NCI-H2081 treated with DMSO at 0.1 percent for 48 hours (cell line): ENCODE results near the gene INSYN2B.
"Not testable (repeated sequence)": the region's sequence is repeated elsewhere in the genome, so short reads cannot be mapped to it uniquely, and the experiment has no call there.

Experiments
- DNase-seq: peaks from one replicate; lab custom pipeline; 2025; lab: John Stamatoyannopoulos, UW

INSYN2B gene

DNA sequence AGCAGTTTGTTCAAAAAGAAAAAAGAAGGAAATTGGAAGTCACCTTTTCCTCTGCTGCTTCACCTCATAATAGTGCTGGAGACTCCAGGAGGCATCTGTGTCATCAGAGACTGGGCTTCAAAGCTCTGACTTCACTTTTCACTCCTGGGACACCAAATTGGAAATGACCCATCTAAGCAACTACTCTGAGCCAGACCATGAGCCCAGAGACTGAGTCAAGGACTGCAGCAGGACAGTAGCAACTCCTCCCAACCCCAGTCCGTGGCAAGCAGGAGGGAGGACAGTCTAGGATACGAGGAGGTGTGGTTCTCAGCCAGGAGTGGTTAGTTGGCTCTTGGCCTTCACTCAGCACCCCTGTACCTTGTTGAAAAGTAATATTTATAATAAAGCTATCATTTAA is 131.5 kb downstream of the INSYN2B start:
- DNase-seq, result no peak

DNA sequence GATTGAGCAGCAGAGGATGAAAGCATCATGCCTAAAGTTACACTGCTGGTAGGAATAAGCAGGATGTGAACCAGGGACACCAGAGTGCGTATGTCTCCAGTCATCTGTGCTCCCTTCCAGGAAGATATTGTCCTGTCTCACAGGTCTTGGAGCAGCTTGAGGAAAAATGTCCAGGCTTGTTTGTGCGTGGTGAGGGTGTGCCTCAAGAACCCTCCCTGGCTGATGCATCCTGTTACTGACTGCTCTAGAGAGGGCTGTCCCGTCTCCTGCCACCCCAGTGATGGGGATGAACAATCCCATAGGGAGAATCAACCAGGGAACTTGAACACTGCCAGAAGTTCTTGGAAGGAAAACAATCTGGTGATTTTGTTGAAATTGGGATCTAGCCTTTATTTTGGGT is 132.0 kb downstream of the INSYN2B start:
- no peak for DNase-seq

DNA sequence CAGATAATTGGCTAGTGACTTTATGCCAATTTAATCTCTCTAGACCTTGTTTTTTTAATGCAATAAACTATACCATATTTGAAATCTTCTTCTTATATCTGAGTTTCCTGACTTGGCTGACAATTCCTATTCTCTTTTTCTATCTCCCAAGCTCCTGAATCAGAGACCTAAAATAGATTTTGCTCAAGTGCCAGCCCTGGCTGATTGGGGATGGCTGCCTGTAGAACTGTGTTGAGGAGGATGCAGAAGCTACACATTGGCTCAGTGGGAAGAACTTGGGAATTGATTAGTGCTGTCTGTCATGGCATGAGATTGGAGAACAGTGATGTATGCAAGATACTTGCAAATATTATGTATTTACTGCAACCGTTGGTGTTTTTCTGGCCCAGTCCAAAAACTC is 132.8 kb downstream of the INSYN2B start:
- DNase-seq, result no peak

DNA sequence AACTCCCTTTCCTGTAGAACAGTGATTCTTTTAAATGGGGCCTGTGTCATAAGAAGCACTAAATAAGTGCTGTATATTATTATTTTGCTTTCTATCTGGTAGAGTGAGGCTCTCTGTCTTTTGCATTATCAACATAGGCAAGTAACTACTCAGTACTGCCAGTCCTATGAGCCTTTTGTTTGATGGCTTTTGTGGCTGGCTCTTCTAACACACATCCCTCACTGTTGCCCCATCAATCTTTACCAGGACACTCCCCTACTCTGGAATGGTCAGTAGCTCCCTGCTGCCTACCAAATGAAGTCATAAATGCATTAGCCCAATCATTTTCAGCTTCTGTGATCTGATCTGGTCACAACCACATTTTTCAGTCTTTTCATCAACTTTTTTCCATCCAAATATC is 137.6 kb downstream of the INSYN2B start:
- DNase-seq, result no peak

DNA sequence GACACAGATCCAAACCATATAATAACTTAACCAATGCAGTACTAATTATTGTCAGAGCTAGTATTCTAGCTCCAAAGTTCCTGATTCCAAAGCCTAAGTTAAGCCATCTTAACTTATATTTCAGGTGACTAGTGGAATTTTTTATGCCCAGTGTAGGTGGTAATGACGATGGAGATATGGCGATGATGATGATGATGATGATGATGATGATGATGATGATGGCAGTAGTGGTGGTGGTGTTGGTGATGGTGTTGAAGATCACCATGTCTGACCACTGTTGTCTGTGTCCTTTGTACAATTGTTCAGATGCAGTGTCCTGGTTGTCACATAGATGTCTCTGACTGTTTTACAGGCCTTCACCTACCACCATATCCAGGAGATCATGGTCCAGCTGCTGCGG is 139.9 kb downstream of the INSYN2B start:
- DNase-seq, result no peak

DNA sequence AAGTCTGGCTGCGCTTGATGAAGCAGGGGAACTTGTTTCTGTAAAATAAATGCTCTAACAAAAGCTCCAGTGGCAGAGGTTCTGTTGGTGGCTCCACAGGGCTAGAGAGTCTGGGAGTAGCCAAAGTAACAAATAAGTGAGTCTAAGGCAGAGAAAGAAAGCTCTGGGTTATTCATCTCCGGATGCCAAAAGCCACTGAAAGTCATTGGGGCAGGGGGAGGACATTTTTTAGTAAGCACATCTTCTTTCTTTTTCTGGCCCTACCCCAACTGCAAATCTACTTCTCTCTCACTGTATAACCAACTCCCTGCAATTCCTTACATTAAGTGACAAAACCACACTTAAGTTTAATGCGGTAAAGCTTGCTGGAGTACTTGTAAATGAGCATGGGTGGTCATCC is 141.6 kb downstream of the INSYN2B start:
- no peak for DNase-seq

DNA sequence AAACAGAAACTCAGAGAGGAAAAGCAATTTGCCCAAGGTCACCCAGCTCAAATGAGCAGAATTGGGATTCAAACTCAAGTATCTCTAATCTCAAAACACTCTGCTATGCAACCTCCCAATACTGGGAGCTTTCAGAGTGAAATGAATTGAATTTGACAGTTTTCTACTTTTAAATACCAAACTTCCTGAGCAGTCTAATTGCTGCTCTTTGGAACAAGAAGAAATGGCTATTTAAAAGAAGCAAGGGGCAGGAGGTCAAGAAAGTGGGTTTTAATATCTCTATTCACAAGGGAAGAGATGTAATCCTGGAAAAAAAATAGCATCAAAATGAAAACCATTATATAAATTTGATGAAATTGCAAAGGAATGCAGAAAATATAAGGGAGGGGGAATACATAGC is 142.6 kb downstream of the INSYN2B start:
- DNase-seq, result no peak

DNA sequence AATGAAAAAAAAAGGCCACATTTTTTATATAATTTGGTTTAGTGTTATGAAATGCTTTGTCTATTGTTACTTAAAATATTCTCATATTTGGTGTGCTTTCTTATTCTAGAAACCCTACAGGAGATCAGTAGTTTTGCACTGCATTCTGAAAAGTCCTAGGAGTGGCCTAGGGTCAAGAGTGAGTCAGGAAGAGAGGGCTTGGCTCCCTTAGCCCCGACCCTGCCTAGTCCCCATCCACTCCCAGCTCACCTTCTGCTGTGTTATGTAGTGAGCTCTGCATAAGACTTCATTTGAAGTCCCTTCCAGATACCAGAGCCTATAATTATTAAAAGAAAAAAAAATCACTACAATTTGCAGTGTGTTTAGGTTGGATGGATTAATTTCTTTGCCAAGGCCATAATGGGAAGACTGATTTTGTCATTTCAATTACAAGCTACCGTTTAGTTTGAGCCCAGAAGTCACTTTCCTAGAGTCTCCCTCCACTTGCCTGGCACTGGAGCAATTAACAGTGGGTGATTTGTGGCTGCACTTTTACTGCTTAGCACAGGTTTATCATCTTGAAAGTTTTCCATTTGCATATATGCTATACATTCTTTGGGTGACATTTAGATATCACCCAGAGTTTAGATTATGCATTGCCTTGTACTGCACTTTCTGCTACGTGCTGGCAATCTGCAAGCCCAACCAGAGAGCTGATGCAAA is 143.3 kb downstream of the INSYN2B start:
- no peak for DNase-seq

DNA sequence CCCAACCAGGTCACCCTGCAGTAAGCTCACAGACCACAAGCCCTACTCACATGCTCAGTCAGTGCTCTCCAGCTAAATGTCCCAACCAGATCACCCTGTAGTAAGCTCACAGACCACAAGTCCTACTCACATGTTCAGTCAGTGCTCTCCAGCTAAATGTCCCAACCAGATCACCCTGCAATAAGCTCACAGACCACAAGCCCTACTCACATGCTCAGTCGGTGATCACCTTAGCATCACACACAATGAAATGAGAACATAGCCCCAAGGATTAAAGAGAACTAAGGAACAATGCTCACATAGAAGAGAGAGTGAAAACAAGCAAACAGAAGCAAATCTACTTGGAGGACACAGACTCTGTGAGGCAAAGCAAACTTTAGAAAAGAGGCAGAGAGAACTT is 145.8 kb downstream of the INSYN2B start:
- not testable (repeated sequence) for DNase-seq

DNA sequence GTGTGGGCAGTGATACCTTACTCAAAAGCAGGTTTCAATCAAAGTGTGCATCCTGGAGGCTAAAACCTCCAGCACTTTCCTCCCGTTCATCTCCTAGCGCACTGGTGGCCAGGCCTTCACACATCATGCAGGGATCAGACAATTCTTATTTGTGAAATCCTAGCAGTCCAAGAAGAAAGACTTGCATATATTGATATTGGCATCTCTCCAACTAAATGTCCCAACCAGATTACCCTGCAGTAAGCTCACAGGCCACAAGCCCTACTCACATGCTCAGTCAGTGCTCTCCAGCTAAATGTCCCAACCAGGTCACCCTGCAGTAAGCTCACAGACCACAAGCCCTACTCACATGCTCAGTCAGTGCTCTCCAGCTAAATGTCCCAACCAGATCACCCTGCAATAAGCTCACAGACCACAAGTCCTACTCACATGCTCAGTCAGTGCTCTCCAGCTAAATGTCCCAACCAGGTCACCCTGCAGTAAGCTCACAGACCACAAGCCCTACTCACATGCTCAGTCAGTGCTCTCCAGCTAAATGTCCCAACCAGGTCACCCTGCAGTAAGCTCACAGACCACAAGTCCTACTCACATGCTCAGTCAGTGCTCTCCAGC is 146.5 kb downstream of the INSYN2B start:
- DNase-seq, result not testable (repeated sequence)

DNA sequence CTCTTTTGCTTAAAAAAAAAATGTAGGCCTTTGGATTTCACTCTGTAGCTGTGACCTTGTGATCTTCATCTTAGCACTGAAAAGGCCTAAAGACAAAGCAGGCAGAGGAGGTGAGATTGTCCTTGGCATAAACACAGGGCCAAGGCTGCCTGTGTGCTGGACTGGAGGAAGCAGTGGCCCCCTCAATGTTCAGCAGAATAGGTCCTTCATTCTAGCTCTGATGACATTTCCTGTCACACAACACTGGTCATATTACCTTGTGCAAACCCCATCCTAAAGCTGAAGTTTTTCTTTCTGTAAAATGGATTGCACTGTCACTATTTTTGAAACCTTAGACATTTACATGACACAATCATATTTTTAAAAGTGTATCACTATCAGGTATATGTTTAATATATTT is 147.4 kb downstream of the INSYN2B start:
- no peak for DNase-seq

DNA sequence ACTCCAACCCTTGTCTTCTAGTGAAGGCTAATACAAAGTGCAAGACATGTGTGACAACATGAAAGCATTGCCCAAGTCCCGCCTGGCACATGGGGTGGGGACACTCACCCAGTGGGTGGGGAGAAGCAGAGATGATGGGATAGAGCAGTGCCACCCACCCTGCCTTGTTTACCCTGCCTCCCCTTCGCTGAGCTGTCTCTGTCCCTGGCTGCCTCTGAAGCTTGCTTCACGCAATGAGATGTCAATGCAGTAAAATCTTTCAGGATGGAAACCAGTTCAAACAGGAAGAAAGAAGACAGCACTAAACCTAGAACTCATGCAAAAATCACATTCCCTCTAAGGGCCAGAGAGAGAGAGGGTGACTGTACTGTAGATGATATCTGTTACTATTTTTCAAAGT is 148.0 kb downstream of the INSYN2B start:
- no peak for DNase-seq

DNA sequence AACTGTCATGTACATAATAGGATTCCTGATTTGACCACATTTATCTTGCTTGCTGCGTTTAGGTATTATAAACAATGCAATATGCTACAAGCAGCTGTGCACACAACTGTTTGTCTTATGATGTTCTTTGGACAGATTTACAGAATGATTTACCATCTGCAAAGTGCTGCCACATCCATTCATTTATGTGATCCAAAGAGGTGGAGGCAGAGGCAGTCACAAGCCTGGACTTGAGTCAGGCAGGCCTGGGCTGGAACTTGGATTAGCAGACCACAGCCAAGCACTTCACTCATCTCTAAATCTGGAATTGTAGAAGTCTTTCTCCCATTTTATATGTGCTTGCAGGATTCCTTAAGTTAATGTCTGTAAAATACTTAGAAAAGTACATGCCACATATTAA is 149.0 kb downstream of the INSYN2B start:
- DNase-seq, result no peak

DNA sequence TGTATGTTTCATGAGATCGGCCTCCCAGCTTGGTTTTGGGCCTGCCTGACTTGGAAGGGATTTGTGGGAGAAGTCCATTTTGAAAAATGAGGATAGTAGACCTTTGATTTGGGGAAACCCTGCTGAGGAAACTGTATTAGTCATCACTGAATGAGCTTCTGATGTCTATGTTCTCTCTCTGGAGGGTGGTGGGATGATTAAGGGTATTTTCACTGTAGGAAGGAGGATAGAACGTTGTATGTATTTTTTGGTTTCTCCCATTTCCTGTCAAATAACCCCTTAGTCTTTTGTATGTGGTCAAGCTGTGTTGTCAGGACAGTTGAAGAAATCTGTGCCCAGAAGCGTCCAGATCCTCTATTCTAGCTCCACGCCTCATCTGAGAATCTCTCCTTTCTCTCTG is 151.9 kb downstream of the INSYN2B start:
- no peak for DNase-seq

DNA sequence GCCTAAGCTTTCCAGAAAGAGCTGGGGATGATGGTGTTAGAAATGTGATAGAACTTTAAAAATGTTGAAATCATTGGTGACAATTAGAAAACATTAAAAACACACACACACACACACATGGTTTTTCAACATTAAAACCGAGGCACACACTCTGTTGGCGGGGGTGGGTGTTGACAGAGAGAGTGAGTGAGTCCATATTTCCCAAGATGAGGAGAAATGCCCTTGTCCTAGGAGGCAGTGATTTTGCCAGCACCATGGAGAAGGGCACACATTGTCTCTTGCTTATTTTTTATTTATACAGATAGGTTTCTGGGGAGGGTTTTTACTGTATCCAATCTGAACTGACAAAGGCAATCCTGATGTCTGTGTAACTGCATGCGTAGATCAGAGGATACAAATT is 152.5 kb downstream of the INSYN2B start:
- DNase-seq, result no peak

DNA sequence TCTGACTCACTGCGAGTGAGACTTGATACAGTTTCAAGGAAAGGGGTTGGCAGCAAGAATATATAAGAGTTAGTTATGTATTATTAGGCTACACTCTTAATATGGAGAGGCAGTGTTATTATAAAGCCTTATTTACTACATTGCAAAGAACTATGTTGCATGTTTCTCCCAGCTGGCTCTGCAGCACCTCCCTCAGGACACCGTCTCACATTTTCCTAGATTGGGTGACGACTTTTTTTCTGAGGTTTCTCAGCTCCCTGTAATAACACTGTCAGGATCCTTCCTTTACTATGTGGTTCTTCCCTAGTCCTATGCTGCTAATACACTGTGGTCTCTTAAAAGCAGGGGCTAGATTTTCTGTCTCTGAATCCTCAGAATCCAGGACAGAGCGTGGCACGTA is 153.7 kb downstream of the INSYN2B start:
- no peak for DNase-seq

DNA sequence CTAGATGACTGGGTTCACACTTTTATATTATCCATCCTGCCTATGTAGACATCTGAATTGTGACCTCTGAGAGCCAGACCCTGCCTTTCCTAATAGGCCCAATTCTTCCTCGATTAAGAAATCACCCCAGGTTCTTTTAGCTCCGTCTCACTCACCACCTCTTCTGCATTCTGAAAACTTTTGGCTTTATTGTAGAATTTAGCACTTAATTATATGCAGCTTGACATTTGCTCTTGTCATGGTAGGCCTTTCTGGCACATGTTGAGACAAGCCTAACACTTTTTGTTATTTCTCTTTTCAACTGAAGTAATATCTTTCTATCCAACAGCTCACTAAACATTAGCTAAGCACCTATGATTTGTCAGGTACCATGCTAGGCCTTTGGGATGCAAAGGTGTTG is 163.3 kb downstream of the INSYN2B start:
- DNase-seq, result no peak

DNA sequence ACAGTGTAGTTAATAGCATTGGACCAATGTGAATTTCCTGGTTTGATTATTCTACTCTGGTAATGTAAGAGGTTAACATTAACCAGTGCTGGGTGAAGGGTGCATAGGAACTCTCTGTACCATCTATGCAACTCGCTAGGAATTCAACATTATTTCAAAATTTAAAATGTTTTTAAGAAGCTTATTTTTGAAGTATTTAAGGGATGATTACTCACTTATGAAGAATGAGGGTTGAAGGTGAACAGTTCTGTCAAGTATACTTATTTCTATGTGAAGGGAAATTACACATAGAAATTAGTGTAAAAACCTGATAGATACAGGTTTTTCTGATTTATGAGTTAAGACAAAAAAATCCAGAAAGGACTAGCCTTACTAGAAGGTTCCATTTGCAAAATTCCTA is 165.8 kb downstream of the INSYN2B start:
- DNase-seq, result no peak
